BE2C (cell line): ENCODE results near the gene ZNF474. TPM values are rescaled to one million over a fixed set of nuclear protein-coding genes. Genes with fewer than 3 reads are reported as not detected.

Experiments used
- DNase-seq: peaks from one replicate; pipeline ENCODE4 v3.0.0-alpha.2; 2020
- H3K27me3 ChIP-seq: fragments of 250-450 bp; sonication (Bioruptor Pico); 2 replicates; pipeline ENCODE4 v1.5.1; 2020; ENCODE audit warnings: mild to moderate bottlenecking
- H3K36me3 ChIP-seq: fragments of 250-450 bp; sonication (Bioruptor Pico); 2 replicates; pipeline ENCODE4 v1.5.1; 2020; ENCODE audit warnings: mild to moderate bottlenecking
- H3K4me1 ChIP-seq: fragments of 250-450 bp; sonication (Bioruptor Pico); 2 replicates; pipeline ENCODE4 v1.5.1; 2020
- H3K4me3 ChIP-seq: 2 replicates; pipeline ENCODE4 v1.5.1; 2011; ENCODE audit warnings: low read depth, low read length
- H3K9me3 ChIP-seq: fragments of 250-450 bp; sonication (Bioruptor Pico); 2 replicates; pipeline ENCODE4 v1.5.1; 2020
- polyA plus RNA-seq: library from polyadenylated mRNA; unstranded; fragments of >200 nt; gene quantifications from one replicate; pipeline ENCODE4 v1.2.1, GENCODE V29; 2012; ENCODE audit warnings: low read depth, missing spikeins; ENCODE audit not compliant: insufficient read length, insufficient read depth
- TF ChIP-seq, protein P1 (sequence below): IDR thresholded peaks from 2 replicates; pipeline ENCODE4 v1.5.1; 2012; ENCODE audit warnings: mild to moderate bottlenecking, low read depth, low read length

Gene ZNF474
- polyA plus RNA-seq, result not detected

DNA sequence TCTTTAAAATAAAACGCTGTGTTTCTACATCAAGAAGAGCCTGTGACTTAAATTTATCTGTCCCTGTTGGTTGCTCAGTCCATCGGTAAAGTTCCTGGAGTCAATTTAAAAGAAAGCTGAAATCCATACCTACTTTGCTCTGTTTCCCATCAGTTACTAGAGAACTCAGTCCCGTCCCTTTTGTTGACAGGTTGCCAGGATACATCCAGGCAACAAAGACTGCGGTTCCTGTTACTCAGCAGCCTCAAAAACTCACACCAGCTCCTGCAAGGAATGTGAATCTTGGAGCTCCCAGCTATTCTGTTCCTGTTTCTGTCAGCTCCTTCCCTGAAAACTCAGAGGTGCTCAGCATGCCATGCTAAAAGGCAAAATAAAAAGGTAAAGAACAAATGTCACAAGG lies at the start of gene ZNF474:
Gene ZNF474 (plus strand): TSS at position 241 of the 400 bp plus-strand sequence. CDS start 22,445 bp downstream, outside the sequence.
- Histone ChIP-seq H3K27me3 (no peaks in the 10 kb centered on the region), H3K4me3 (no peak within 1 kb of the TSS), H3K4me1 (no peaks in the 10 kb centered on the region), H3K36me3 (no peaks in the 10 kb centered on the region), H3K9me3 (no peaks in the 10 kb centered on the region)
- no peak for DNase-seq
- TF ChIP-seq, protein P1, sequence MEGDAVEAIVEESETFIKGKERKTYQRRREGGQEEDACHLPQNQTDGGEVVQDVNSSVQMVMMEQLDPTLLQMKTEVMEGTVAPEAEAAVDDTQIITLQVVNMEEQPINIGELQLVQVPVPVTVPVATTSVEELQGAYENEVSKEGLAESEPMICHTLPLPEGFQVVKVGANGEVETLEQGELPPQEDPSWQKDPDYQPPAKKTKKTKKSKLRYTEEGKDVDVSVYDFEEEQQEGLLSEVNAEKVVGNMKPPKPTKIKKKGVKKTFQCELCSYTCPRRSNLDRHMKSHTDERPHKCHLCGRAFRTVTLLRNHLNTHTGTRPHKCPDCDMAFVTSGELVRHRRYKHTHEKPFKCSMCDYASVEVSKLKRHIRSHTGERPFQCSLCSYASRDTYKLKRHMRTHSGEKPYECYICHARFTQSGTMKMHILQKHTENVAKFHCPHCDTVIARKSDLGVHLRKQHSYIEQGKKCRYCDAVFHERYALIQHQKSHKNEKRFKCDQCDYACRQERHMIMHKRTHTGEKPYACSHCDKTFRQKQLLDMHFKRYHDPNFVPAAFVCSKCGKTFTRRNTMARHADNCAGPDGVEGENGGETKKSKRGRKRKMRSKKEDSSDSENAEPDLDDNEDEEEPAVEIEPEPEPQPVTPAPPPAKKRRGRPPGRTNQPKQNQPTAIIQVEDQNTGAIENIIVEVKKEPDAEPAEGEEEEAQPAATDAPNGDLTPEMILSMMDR, result no peak

DNA sequence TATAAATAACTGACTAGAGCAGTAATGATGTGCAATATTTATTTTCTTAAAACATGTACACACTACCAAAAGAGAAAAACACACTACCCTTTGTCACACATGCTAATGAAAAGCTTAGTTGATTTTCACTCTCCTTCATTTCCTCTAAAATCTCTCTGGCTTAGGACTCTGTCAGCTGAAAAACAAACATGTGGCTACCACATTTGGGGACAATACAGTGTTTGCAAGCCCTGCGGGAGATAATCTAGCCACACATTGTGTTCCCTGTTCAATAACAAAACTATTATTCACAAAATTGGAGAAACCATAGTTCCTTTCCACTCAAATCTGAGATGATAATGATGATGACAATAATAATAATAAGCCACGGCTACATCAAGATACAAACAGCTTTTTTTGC lies 47.8 kb upstream of the ZNF474 start:
- H3K4me3 ChIP-seq, result no peak overlapping the region
- TF ChIP-seq, protein P1, result no peak
- H3K36me3 ChIP-seq, result no peaks in the 10 kb centered on the region
- H3K27me3 ChIP-seq, result peaks cover 5% of the 10 kb centered on the region
- H3K9me3 ChIP-seq, result no peaks in the 10 kb centered on the region
- no peaks in the 10 kb centered on the region for H3K4me1 ChIP-seq
- DNase-seq, result no peak

DNA sequence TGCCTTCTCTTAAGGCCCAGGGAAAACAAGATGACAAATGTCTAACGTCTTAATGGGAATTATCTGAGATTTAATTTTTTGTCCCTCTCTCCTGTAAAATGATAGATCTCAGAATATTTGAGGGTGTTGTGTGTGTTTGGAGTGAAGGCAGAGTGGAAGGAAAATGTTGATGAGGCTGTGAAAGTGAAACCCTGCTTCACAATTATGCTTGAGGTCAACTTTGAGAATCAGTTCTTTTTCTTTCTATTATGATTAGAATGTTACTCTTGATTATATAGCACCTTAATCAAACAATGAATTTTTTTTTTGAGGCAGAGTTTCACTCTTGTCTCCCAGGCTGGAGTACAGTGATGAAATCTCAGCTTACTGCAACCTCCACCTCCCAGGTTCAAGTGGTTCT lies 45.8 kb upstream of the ZNF474 start:
- DNase-seq, result no peak
- TF ChIP-seq, protein P1, result no peak
- H3K4me3 ChIP-seq, result no peak overlapping the region

DNA sequence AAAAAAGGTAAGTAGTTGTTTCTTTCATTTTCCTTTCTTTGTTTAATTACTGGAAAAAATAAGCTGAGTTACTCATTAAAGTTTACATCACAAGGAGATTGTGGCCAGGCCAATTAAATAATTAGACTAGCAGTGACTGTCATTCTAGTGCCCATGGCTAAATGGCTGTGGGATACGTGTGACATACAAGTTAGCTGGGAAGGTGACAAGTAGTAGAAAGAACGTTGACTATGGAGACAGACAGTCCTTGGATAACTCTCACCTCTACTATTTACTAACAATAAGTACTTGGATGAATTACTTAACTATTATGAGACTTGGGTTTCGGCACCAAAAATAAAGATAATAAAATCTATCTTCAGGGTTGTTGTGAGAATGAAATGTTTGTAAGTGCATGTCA lies 44.3 kb upstream of the ZNF474 start:
- Histone ChIP-seq H3K9me3 (no peaks in the 10 kb centered on the region), H3K36me3 (no peaks in the 10 kb centered on the region), H3K27me3 (no peaks in the 10 kb centered on the region), H3K4me3 (no peak overlapping the region), H3K4me1 (no peaks in the 10 kb centered on the region)
- no peak for DNase-seq
- TF ChIP-seq, protein P1, result no peak

More for the DNA sequence above, 45.8 kb upstream of the ZNF474 start:
- Histone ChIP-seq H3K9me3 (no peaks in the 10 kb centered on the region), H3K27me3 (no peaks in the 10 kb centered on the region), H3K4me1 (no peaks in the 10 kb centered on the region), H3K36me3 (no peaks in the 10 kb centered on the region)

DNA sequence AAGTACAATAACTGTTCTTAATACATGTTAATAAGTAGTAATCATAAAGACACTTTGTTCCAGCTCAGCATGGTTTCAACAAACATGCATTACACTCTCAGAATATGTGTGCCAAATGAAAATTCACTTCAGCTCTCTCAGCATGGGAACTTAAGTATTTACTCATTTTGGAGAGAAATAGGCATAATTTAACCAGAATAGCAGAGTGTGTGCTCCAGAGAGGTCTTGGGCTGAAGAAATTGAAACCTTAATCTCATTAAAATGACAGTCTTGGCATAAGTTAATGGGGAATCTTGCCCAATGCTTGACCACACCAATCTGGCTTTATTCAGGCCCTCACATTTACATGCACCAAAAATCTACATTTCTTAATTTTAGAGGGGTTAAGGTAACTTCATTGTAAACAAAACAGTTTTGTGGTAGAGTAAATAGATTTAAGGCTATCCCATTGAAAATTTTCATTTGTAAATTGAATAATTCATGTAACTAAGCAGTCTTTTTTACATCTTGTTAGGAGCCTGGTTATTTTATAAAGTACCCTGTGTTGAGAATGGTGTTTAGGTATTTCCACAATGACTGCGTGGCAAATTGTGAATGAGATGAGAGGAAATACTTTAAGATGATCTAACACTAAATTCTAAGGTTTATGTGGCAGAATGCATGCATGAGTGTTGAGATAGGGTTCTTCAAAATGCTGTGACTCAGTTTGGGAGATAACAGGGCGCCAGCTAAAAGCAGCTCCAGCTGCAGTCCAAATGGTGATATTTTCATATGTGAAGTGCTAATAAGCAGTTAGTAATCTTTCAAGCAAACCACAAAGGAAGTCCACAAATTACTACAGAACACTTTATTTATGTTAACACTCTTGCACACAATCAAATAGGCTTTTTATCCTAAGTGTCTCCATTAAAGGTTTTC lies 40.0 kb upstream of the ZNF474 start:
- no peak for DNase-seq
- no peaks in the 10 kb centered on the region for H3K4me1 ChIP-seq
- TF ChIP-seq, protein P1, result no peak

More for the DNA sequence above, 40.0 kb upstream of the ZNF474 start:
- Histone ChIP-seq H3K36me3 (no peaks in the 10 kb centered on the region), H3K27me3 (no peaks in the 10 kb centered on the region), H3K9me3 (no peaks in the 10 kb centered on the region), H3K4me3 (no peak overlapping the region)
